HG02678 (cell line): ENCODE data around the gene MMP14.
"Not testable (repeated sequence)": the region's sequence is repeated elsewhere in the genome, so short reads cannot be mapped to it uniquely, and the experiment has no call there.

ENCODE experiments used
- ATAC-seq: cut with Tn5 transposase; IDR thresholded peaks from one replicate; pipeline ENCODE4 v1.9.1; 2021; ENCODE audit warnings: mild to moderate bottlenecking, moderate library complexity; ENCODE audit not compliant: unreplicated experiment

The MMP14 gene

GRCh38 chr14:22813145-22813544, 23.2 kb upstream of the MMP14 start:
- no peak for ATAC-seq

- no peak for ATAC-seq
Measured at GRCh38 chr14:22814373-22814772, 22.0 kb upstream of the MMP14 start.

- ATAC-seq = no peak
Measured at GRCh38 chr14:22814941-22815713, 21.3 kb upstream of the MMP14 start, which contains the start of gene SLC7A7. Gene SLC7A7, minus strand, starts transcription at chr14:22815435. Its CDS starts 2,037 bp downstream, at chr14:22813398.

GRCh38 chr14:22819151-22819988, 17.0 kb upstream of the MMP14 start:
- ATAC-seq = no peak

- ATAC-seq = no peak
Measured at GRCh38 chr14:22820731-22821130, 15.7 kb upstream of the MMP14 start.

GRCh38 chr14:22821193-22822015, 15.0 kb upstream of the MMP14 start:
- ATAC-seq = no peak

- no peak for ATAC-seq
Measured at GRCh38 chr14:22822016-22822570, 14.3 kb upstream of the MMP14 start.

GRCh38 chr14:22822571-22823098, 13.8 kb upstream of the MMP14 start:
- peak; percentile 59 for ATAC-seq

- ATAC-seq = no peak
Measured at GRCh38 chr14:22824711-22825359, 11.6 kb upstream of the MMP14 start.

- not testable (repeated sequence) for ATAC-seq
Measured at GRCh38 chr14:22829076-22829660, 7.2 kb upstream of the MMP14 start.

GRCh38 chr14:22829661-22830442, 6.5 kb upstream of the MMP14 start, which contains the start of gene MRPL52:
Gene MRPL52, plus strand, starts transcription at chr14:22829887. Its CDS starts 26 bp downstream, at chr14:22829913.
- peak; percentile 93 for ATAC-seq

- no peak for ATAC-seq
Measured at GRCh38 chr14:22830443-22831010, 5.9 kb upstream of the MMP14 start.

GRCh38 chr14:22835505-22835904, 880 bp upstream of the MMP14 start:
- ATAC-seq = no peak

- ATAC-seq = no peak
Measured at GRCh38 chr14:22837114-22837749, 847 bp downstream of the MMP14 start.

GRCh38 chr14:22837750-22838538, 1.6 kb downstream of the MMP14 start:
- ATAC-seq = no peak

- peak; percentile 58 for ATAC-seq
Measured at GRCh38 chr14:22838631-22839041, 2.3 kb downstream of the MMP14 start.

- no peak for ATAC-seq
Measured at GRCh38 chr14:22839159-22839779, 2.9 kb downstream of the MMP14 start.
